Loucy (cell line): ENCODE data around the gene CLDN14.

Experiments
- H2AFZ ChIP-seq: fragments of 200-600 bp; sonication (generic); 2 replicates; pipeline ENCODE4 v1.6.0; 2016; ENCODE audit warnings: antibody characterized with exemption, mild to moderate bottlenecking, low read length, moderate library complexity
- H3F3A ChIP-seq: fragments of 200-600 bp; 2 replicates; pipeline ENCODE4 v1.6.0; 2016; ENCODE audit warnings: antibody characterized with exemption, low read depth, mild to moderate bottlenecking
- H3K27me3 ChIP-seq: fragments of 200-600 bp; sonication (generic); 2 replicates; pipeline ENCODE4 v1.6.1; 2014; ENCODE audit warnings: low read length, mild to moderate bottlenecking; ENCODE audit not compliant: insufficient read depth, poor library complexity, severe bottlenecking
- H3K36me3 ChIP-seq: fragments of 200-600 bp; sonication (generic); 2 replicates; pipeline ENCODE4 v1.6.1; 2016; ENCODE audit warnings: low read length; ENCODE audit not compliant: insufficient read depth
- H3K4me1 ChIP-seq: fragments of 200-600 bp; sonication (generic); 2 replicates; pipeline ENCODE4 v1.5.1; 2014; ENCODE audit warnings: low read length, mild to moderate bottlenecking; ENCODE audit not compliant: insufficient read depth, poor library complexity, severe bottlenecking
- H3K4me2 ChIP-seq: fragments of 200-600 bp; sonication (generic); 2 replicates; pipeline ENCODE4 v1.6.0; 2014; ENCODE audit warnings: antibody characterized with exemption, low read length, low read depth, mild to moderate bottlenecking; ENCODE audit not compliant: poor library complexity, severe bottlenecking
- H3K4me3 ChIP-seq: fragments of 200-600 bp; sonication (generic); 2 replicates; pipeline ENCODE4 v1.5.1; 2014; ENCODE audit warnings: low read length, mild to moderate bottlenecking, mixed read lengths; ENCODE audit not compliant: poor library complexity, severe bottlenecking
- H3K79me2 ChIP-seq: fragments of 200-600 bp; sonication (generic); 2 replicates; pipeline ENCODE4 v1.6.1; 2014; ENCODE audit warnings: low read length; ENCODE audit not compliant: insufficient read depth
- H3K9ac ChIP-seq: fragments of 200-600 bp; sonication (generic); 2 replicates; pipeline ENCODE4 v1.6.0; 2014; ENCODE audit warnings: mild to moderate bottlenecking, low read depth, low read length, moderate library complexity; ENCODE audit not compliant: poor library complexity, severe bottlenecking
- H3K9me2 ChIP-seq: fragments of 200-600 bp; sonication (generic); replicated peaks from 2 replicates; pipeline ENCODE4 v1.6.1; 2016; ENCODE audit warnings: low read depth, low read length, mixed read lengths
- H3K9me3 ChIP-seq: fragments of 200-600 bp; sonication (generic); 2 replicates; pipeline ENCODE4 v1.6.1; 2014; ENCODE audit warnings: mild to moderate bottlenecking, antibody characterized with exemption, low read length, low read depth; ENCODE audit not compliant: insufficient read depth
- H4K20me1 ChIP-seq: fragments of 200-600 bp; sonication (generic); 2 replicates; pipeline ENCODE4 v1.6.0; 2014; ENCODE audit warnings: antibody characterized with exemption, low read length, mild to moderate bottlenecking; ENCODE audit not compliant: insufficient read depth, poor library complexity, severe bottlenecking
- CTCF ChIP-seq: fragments of 200-600 bp; sonication (generic); conservative IDR thresholded peaks from 2 replicates; pipeline ENCODE4 v1.5.1; 2014; ENCODE audit warnings: mild to moderate bottlenecking, antibody characterized with exemption, low read length
- EZH2phosphoT487 ChIP-seq: fragments of 200-600 bp; IDR thresholded peaks from 2 replicates; pipeline ENCODE4 v1.6.1; 2018; ENCODE audit warnings: antibody characterized with exemption, mild to moderate bottlenecking, moderate library complexity, borderline replicate concordance

Gene CLDN14

GRCh38 chr21:36446301-36446700 is 33.6 kb downstream of the CLDN14 start:
- Histone ChIP-seq H3K4me3 (no peak overlapping the region), H3K36me3 (no peaks in the 10 kb centered on the region), H3F3A (no peaks in the 10 kb centered on the region), H3K9me3 (no peaks in the 10 kb centered on the region), H4K20me1 (no peaks in the 10 kb centered on the region), H3K4me1 (no peaks in the 10 kb centered on the region), H3K9ac (no peak overlapping the region), H3K9me2 (no peaks in the 10 kb centered on the region), H3K27me3 (no peaks in the 10 kb centered on the region), H2AFZ (no peak overlapping the region), H3K4me2 (no peak overlapping the region), H3K79me2 (no peaks in the 10 kb centered on the region)
- TF ChIP-seq EZH2phosphoT487 = no peak
- TF ChIP-seq CTCF = no peak

GRCh38 chr21:36441715-36442114 is 38.2 kb downstream of the CLDN14 start:
- H3K79me2 ChIP-seq = no peaks in the 10 kb centered on the region
- no peak overlapping the region for H3K9ac ChIP-seq
- H4K20me1 ChIP-seq = no peaks in the 10 kb centered on the region
- H2AFZ ChIP-seq = no peak overlapping the region
- H3K27me3 ChIP-seq = no peaks in the 10 kb centered on the region
- H3F3A ChIP-seq = no peaks in the 10 kb centered on the region
- H3K9me2 ChIP-seq = no peaks in the 10 kb centered on the region
- no peaks in the 10 kb centered on the region for H3K36me3 ChIP-seq
- no peaks in the 10 kb centered on the region for H3K9me3 ChIP-seq
- TF ChIP-seq CTCF (no peak), EZH2phosphoT487 (no peak)
- no peak overlapping the region for H3K4me3 ChIP-seq
- H3K4me2 ChIP-seq = no peak overlapping the region
- no peaks in the 10 kb centered on the region for H3K4me1 ChIP-seq

DNA sequence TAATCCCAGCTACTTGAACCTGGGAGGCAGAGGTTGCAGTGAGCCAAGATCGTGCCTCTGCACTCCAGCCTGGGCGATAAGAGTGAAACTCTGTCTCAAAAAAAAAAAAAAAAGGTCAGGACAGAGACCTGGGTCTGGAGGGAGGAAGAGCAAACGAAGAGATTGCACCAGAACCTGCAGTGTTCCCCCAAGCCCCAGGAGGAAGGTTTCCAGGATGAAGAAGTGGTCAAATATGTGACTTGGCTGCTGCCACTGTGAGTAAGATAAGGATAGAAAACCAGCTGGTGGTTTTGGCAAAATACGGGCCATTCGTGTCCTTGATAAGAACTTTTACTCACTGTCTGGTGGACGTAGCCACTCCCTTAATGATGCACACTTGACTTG is 42.2 kb downstream of the CLDN14 start:
- Histone ChIP-seq H3K36me3 (no peaks in the 10 kb centered on the region), H3K9me3 (no peaks in the 10 kb centered on the region), H3K4me1 (peaks cover 3% of the 10 kb centered on the region), H3F3A (no peaks in the 10 kb centered on the region), H3K4me3 (no peak overlapping the region), H3K9ac (no peak overlapping the region), H3K4me2 (no peak overlapping the region), H3K9me2 (no peaks in the 10 kb centered on the region), H4K20me1 (no peaks in the 10 kb centered on the region), H2AFZ (no peak overlapping the region), H3K79me2 (no peaks in the 10 kb centered on the region), H3K27me3 (no peaks in the 10 kb centered on the region)
- TF ChIP-seq CTCF (no peak), EZH2phosphoT487 (no peak)
